AG04450 (cell line): ENCODE data around the gene CTBP2. TPM values are rescaled to one million over a fixed set of nuclear protein-coding genes. Genes with fewer than 3 reads are reported as not detected.
A peak's percentile ranks its signal among the peaks of the same experiment; 100 is the strongest.

Experiments
- CTCF ChIA-PET: fragments of 300-600, 350-600 bp; formaldehyde crosslinking; extraction: SDS; loops from one replicate; lab custom pipeline; 2022; ENCODE audit warnings: antibody characterized with exemption, inconsistent platforms; lab: Charles Lee
- POLR2A ChIA-PET: fragments of 350-600 bp; formaldehyde crosslinking; extraction: SDS; loops from one replicate; lab custom pipeline; 2021; ENCODE audit warnings: antibody characterized with exemption, inconsistent platforms; lab: Yijun Ruan, JAX
- DNase-seq: peaks from one replicate; pipeline ENCODE4 v3.0.0-alpha.2; 2011; ENCODE audit warnings: low read depth, low spot score
- H3K27ac ChIP-seq: one replicate; pipeline ENCODE4 v1.5.1; 2012; ENCODE audit warnings: low read depth, low read length, control low read depth
- H3K27me3 ChIP-seq: one replicate; pipeline ENCODE4 v1.6.0; 2012; ENCODE audit warnings: low read length; ENCODE audit not compliant: control insufficient read depth, insufficient read depth
- H3K4me3 ChIP-seq: 2 replicates; pipeline ENCODE4 v1.5.1; 2011; ENCODE audit warnings: mild to moderate bottlenecking, low read depth, low read length, control low read depth
- H3K9me3 ChIP-seq: 2 replicates; pipeline ENCODE4 v1.5.1; 2012; ENCODE audit warnings: low read length; ENCODE audit not compliant: control insufficient read depth, insufficient read depth
- polyA plus RNA-seq: library from polyadenylated mRNA; depleted of rRNA; stranded (reverse); fragments of >200 nt; gene quantifications from 2 replicates; pipeline ENCODE4 v1.2.3, GENCODE V29; 2011
- TF ChIP-seq, protein P1 (sequence below): IDR thresholded peaks from 2 replicates; pipeline ENCODE4 v1.5.1; 2011; ENCODE audit warnings: low read depth, low read length, control low read depth, inconsistent platforms

Gene CTBP2
- polyA plus RNA-seq, 1 experiment, result 52.5 TPM

DNA sequence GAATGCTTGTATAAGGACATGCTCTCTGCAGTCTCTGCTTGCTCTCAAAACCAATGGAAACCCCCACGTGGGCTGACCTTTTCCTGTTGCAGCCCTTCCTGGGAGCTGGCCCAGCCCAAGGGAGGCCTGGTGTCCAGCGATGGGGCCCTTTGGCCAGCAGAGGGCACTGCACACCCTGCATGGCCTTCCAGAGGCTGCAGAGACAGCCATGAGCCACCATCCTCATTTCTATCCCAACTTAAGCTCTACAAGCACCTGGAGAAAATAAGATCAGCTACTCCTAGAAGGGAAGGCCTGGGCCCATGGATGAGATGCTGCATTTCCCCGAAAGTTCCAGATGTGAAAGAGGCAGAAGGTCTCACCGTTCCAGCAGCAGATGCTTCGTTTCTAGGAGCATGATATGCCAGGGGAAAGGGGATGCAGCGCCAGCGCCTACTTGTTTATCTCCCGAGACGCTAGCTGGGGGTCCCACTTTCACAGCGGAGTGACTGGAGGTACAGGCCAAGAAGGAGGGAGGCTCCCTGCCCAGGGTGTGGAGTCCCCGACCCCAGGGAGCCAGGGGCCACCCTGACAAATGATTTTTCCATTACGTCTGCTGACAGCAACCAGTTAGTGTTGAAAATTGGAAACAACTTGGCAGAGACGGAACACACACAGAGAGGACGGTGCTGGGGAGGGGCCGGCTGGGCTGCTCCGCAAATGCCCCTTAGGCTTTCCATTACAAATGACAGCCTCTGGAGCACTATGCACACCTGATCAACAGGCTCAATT is 112.1 kb downstream of the CTBP2 start:
- Histone ChIP-seq H3K9me3 (no peaks in the 10 kb centered on the region), H3K4me3 (no peak overlapping the region), H3K27ac (peak overlapping the region; percentile 52), H3K27me3 (no peaks in the 10 kb centered on the region)
- TF ChIP-seq, protein P1, sequence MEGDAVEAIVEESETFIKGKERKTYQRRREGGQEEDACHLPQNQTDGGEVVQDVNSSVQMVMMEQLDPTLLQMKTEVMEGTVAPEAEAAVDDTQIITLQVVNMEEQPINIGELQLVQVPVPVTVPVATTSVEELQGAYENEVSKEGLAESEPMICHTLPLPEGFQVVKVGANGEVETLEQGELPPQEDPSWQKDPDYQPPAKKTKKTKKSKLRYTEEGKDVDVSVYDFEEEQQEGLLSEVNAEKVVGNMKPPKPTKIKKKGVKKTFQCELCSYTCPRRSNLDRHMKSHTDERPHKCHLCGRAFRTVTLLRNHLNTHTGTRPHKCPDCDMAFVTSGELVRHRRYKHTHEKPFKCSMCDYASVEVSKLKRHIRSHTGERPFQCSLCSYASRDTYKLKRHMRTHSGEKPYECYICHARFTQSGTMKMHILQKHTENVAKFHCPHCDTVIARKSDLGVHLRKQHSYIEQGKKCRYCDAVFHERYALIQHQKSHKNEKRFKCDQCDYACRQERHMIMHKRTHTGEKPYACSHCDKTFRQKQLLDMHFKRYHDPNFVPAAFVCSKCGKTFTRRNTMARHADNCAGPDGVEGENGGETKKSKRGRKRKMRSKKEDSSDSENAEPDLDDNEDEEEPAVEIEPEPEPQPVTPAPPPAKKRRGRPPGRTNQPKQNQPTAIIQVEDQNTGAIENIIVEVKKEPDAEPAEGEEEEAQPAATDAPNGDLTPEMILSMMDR, result peak; percentile 99
- ChIA-PET POLR2A (interaction anchor here (0.7 kb wide), 1 partner anchor 99 kb away, joined by 3 read pairs; no protein-coding TSS in a partner anchor), CTCF (interaction anchor here (0.5 to 8.5 kb wide), 62 partner anchors 9 to 666 kb away, joined by 3 to 86 read pairs (median 5); no protein-coding TSS in a partner anchor)
- DNase-seq, result peak; percentile 76

DNA sequence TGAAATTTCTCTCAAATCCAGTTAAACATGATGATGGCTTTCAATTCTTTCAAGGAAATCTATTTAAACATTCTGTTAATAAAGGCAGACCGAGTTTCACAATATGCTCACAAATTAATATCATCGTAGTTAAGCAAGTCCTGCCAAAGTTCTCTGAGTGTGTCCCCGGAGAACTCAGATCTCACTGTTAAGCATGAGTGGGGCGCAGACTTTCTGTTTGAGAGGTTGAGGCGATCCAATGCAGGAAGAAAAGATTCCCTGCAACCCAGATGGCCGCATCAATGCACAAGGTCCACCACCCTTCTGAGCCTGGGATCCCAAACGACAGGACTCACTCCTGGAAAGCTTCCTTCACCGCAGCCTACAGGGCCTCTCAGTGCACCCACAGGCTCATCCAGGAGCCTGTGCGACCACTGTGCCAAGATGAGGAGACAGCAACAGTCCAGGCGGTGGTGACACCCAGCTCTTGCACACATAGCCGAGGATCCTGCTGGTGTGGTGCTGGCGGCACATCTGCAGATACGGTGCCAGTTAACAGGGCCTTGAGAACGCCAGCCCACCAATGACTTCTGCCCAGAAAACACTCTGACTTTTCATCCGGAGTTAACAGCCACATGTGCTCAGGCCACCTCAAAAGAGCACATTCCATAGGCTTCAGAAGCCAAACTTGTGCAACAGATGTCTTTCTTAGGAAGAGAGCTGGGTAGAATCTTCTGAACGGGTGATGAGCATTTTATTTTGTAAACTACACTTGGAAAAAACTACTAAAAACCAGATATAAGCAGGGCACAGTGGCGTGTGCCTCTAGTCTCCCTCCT is 116.3 kb downstream of the CTBP2 start:
- CTCF ChIA-PET, result interaction anchor here (4.9 to 8.5 kb wide), 2 partner anchors 8 to 18 kb away, joined by 75 to 86 read pairs; no protein-coding TSS in a partner anchor
- H3K27ac ChIP-seq, result no peak overlapping the region
- H3K27me3 ChIP-seq, result no peaks in the 10 kb centered on the region

DNA sequence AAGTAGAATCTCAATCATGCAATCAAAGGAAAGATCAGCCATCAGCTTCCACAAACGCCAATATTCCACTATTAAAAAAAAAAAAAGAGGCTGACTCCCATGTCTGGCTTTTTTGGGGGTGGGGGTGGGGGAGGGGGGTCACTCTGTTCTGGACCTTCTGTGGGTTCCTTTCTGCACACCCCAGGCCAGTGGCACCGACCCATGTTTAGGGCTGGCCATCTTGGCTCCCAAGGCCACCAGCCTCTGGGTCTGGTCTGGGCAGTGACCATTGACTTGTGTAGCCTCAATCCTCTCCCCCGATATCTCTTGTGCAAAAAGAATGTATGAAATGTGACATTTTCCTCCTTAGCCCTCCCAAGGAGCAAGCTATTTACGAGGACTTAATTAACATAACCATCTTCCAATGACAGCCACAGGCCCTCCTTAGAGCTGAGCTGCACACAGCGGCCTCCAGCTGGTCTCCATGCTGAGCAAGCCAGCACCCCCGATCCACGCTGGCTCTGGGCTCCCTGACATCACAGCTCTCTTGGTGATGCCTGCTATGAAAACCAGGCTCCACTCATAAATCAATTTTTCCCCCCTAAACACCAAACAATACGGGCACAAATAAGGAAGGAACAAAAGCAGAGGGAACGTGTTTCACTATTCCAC is 118.4 kb downstream of the CTBP2 start:
- POLR2A ChIA-PET, result interaction anchor here (0.6 to 0.8 kb wide), 2 partner anchors 44 to 152 kb away, joined by 7 to 12 read pairs; no protein-coding TSS in a partner anchor
- Histone ChIP-seq H3K27ac (no peak overlapping the region), H3K27me3 (no peaks in the 10 kb centered on the region), H3K4me3 (no peak overlapping the region), H3K9me3 (no peaks in the 10 kb centered on the region)
- TF ChIP-seq, protein P1, result no peak
- no peak for DNase-seq
- CTCF ChIA-PET, result interaction anchor here (1.5 kb wide), 1 partner anchor 19 kb away, joined by 4 read pairs; no protein-coding TSS in a partner anchor

More for the DNA sequence above, 116.3 kb downstream of the CTBP2 start:
- Histone ChIP-seq H3K9me3 (no peaks in the 10 kb centered on the region), H3K4me3 (no peak overlapping the region)
- TF ChIP-seq, protein P1, result no peak
- POLR2A ChIA-PET, result interaction anchor here (0.6 kb wide), 1 partner anchor 199 kb away, joined by 3 read pairs; no protein-coding TSS in a partner anchor
- DNase-seq, result no peak

DNA sequence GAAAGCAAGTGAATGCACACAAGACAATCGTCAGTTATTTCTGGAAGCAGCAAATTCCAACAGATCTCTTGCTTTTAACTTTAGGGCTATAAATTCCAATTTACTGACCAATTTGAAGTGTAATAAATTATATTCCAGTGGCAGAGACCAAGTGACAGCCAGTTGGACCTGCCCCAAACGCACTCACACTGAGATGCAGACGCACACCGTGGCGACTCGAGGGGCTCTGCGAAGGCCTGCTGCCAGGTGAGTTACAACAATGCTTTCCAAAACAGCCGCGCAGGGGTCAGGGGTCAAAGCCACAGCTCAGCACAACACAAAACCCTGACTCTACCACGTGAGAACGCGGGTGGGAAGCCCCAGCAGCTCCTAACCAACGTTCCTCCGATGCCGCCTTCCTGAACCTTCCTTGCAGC is 121.0 kb downstream of the CTBP2 start:
- ChIA-PET POLR2A (no interaction called here), CTCF (interaction anchor here (2.6 kb wide), 1 partner anchor 9 kb away, joined by 20 read pairs; no protein-coding TSS in a partner anchor)
- H3K4me3 ChIP-seq, result no peak overlapping the region
- no peak for DNase-seq
- TF ChIP-seq, protein P1, result no peak
- H3K27ac ChIP-seq, result no peak overlapping the region
- H3K9me3 ChIP-seq, result no peaks in the 10 kb centered on the region
- no peaks in the 10 kb centered on the region for H3K27me3 ChIP-seq
